PC-9 (cell line): ENCODE measurements around the gene COL23A1. TPM values are rescaled to one million over a fixed set of nuclear protein-coding genes. Genes with fewer than 3 reads are reported as not detected.

Experiments
- BruUV-seq: library from RNA; stranded (reverse); fragments of 400-500 nt; replicated peaks from 2 replicates; lab custom pipeline; 2021; lab: Mats Ljungman, UMichigan
- CTCF ChIA-PET: fragments of 300-600 bp; sonication (Branson Sonifier 250); formaldehyde crosslinking; loops from one replicate; lab custom pipeline; 2022; ENCODE audit warnings: antibody characterized with exemption; lab: Charles Lee
- POLR2A ChIA-PET: fragments of 300-600 bp; sonication (Branson Sonifier 250); formaldehyde crosslinking; loops from one replicate; lab custom pipeline; 2022; ENCODE audit warnings: antibody characterized with exemption; ENCODE audit not compliant: unreplicated experiment; lab: Charles Lee
- DNase-seq, 2 experiments: peaks; one replicate each; pipeline versions ENCODE4 v3.0.0 to v3.0.0-alpha.2; 2015 to 2022; ENCODE audit warnings: mixed read lengths in 1 of 2
- H2AFZ ChIP-seq: fragments of 200-600 bp; sonication (generic); 2 replicates; pipeline ENCODE4 v1.8.1; 2017; ENCODE audit warnings: antibody characterized with exemption
- H3F3A ChIP-seq: fragments of 200-600 bp; sonication (generic); 2 replicates; pipeline ENCODE4 v1.8.1; 2017; ENCODE audit warnings: antibody characterized with exemption, mild to moderate bottlenecking, low read depth; ENCODE audit not compliant: insufficient read depth
- H3K27ac ChIP-seq: fragments of 200-600 bp; sonication (generic); 2 replicates; pipeline ENCODE4 v1.6.1; 2016; ENCODE audit warnings: mixed run types
- H3K27me3 ChIP-seq: fragments of 200-600 bp; sonication (generic); 2 replicates; pipeline ENCODE4 v1.6.1; 2016; ENCODE audit warnings: low read depth, mixed run types; ENCODE audit not compliant: insufficient read depth
- H3K36me3 ChIP-seq: fragments of 200-600 bp; sonication (generic); 2 replicates; pipeline ENCODE4 v1.6.1; 2016; ENCODE audit warnings: low read depth, mixed run types
- H3K4me1 ChIP-seq: fragments of 200-600 bp; sonication (generic); replicated peaks from 2 replicates; pipeline ENCODE4 v1.6.1; 2016; ENCODE audit warnings: mixed run types; ENCODE audit not compliant: insufficient read depth
- H3K4me2 ChIP-seq: fragments of 200-600 bp; sonication (generic); 2 replicates; pipeline ENCODE4 v1.6.1; 2017; ENCODE audit warnings: mixed run types
- H3K4me3 ChIP-seq: fragments of 200-600 bp; sonication (generic); 2 replicates; pipeline ENCODE4 v1.6.1; 2016; ENCODE audit warnings: mixed run types
- H3K79me2 ChIP-seq: fragments of 200-600 bp; sonication (generic); 2 replicates; pipeline ENCODE4 v1.6.1; 2017; ENCODE audit warnings: low read depth, mixed run types
- H3K9me2 ChIP-seq: fragments of 200-600 bp; sonication (generic); 2 replicates; pipeline ENCODE4 v1.8.1; 2017; ENCODE audit warnings: mild to moderate bottlenecking; ENCODE audit not compliant: insufficient read depth
- H3K9me3 ChIP-seq: fragments of 200-600 bp; sonication (generic); 2 replicates; pipeline ENCODE4 v1.8.1; 2016; ENCODE audit warnings: low read depth; ENCODE audit not compliant: insufficient read depth
- H4K20me1 ChIP-seq: fragments of 200-600 bp; sonication (generic); 2 replicates; pipeline ENCODE4 v1.8.1; 2017; ENCODE audit not compliant: insufficient read depth
- EZH2 ChIP-seq: fragments of 200-600 bp; sonication (generic); IDR thresholded peaks from 2 replicates; pipeline ENCODE4 v1.8.0; 2017; ENCODE audit warnings: antibody characterized with exemption, low read depth
- intact Hi-C: fragments of 100-400 bp; cut with micrococcal nuclease; formaldehyde crosslinking; loops from one replicate; pipeline ENCODE4 v1.10.0; 2022; ENCODE audit not compliant: unreplicated experiment
- total RNA-seq: library from RNA; stranded (reverse); gene quantifications from 2 replicates; pipeline ENCODE4 v1.2.3, GENCODE V29; 2021
- TF ChIP-seq, protein P1 (sequence below): fragments of 200-600 bp; sonication (generic); conservative IDR thresholded peaks from 2 replicates; pipeline ENCODE4 v1.6.1; 2017; ENCODE audit warnings: mixed run types, antibody characterized with exemption, mild to moderate bottlenecking, moderate library complexity

The COL23A1 gene
- total RNA-seq, 1 experiment from 2014 or later: not detected

DNA sequence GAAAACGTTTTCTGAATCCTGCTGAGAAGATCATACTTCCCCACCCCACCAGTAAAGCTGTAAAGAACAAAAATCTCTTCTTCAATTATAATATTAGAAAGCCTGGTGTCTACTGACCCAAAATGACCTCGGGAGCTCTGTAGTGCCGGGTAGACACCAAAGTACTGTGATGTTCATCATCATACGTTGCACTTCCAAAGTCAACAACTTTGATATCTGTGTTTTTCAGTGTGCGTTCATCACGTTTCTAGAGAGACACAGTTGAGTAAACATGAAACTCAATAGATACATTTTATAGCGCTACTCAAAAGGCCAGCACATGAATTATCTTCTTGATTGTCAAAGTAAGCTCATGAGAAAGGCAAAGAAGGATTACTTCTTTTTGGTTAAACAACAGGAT, 22.1 kb upstream of the COL23A1 start:
- BruUV-seq: no TSS peak
- H3K27me3 ChIP-seq: no peaks in the 10 kb centered on the region
- H4K20me1 ChIP-seq: no peaks in the 10 kb centered on the region
- H3K9me2 ChIP-seq: no peaks in the 10 kb centered on the region
- H2AFZ ChIP-seq: no peak overlapping the region
- no peak overlapping the region for H3K27ac ChIP-seq
- no peak for DNase-seq
- TF ChIP-seq EZH2: no peak
- TF ChIP-seq, protein P1, sequence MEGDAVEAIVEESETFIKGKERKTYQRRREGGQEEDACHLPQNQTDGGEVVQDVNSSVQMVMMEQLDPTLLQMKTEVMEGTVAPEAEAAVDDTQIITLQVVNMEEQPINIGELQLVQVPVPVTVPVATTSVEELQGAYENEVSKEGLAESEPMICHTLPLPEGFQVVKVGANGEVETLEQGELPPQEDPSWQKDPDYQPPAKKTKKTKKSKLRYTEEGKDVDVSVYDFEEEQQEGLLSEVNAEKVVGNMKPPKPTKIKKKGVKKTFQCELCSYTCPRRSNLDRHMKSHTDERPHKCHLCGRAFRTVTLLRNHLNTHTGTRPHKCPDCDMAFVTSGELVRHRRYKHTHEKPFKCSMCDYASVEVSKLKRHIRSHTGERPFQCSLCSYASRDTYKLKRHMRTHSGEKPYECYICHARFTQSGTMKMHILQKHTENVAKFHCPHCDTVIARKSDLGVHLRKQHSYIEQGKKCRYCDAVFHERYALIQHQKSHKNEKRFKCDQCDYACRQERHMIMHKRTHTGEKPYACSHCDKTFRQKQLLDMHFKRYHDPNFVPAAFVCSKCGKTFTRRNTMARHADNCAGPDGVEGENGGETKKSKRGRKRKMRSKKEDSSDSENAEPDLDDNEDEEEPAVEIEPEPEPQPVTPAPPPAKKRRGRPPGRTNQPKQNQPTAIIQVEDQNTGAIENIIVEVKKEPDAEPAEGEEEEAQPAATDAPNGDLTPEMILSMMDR: no peak
- intact Hi-C loops: no loop called here
- no peaks in the 10 kb centered on the region for H3K4me1 ChIP-seq
- no peaks in the 10 kb centered on the region; the same call in 1 of the 2 replicates for H3K79me2 ChIP-seq
- no peak overlapping the region for H3K4me3 ChIP-seq
- ChIA-PET POLR2A (no interaction called here), CTCF (interaction anchor here (0.6 kb wide), 1 partner anchor 373 kb away, joined by 4 read pairs; no protein-coding TSS in a partner anchor)
- H3K36me3 ChIP-seq: peaks cover 39% of the 10 kb centered on the region
- H3F3A ChIP-seq: no peaks in the 10 kb centered on the region
- no peaks in the 10 kb centered on the region for H3K9me3 ChIP-seq
- no peak overlapping the region for H3K4me2 ChIP-seq

DNA sequence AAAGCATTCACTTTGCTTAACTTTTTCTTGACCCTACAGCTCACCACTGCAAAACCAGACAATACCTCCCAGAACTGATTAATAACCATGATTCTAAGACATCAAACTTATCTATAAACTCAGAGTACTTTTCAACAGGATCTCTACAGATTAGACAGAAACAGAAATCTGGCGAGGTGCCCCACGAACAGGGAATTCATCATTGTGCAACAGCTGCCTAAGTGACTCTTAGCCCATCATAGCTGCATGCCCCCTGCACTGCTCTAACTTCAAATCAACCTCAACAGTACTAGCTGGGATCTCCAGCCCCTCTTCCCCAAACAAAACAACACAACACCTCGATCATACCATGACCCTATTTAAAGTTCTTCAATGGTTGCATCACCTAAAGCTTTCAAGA, 16.1 kb upstream of the COL23A1 start:
- Histone ChIP-seq H4K20me1 (no peaks in the 10 kb centered on the region), H3K9me3 (no peaks in the 10 kb centered on the region), H3K79me2 (no peaks in the 10 kb centered on the region), H2AFZ (no peak overlapping the region), H3K27me3 (no peaks in the 10 kb centered on the region), H3K27ac (no peak overlapping the region), H3K4me2 (no peak overlapping the region), H3K9me2 (no peaks in the 10 kb centered on the region), H3F3A (peaks cover 6% of the 10 kb centered on the region; the same call in 1 of the 2 replicates), H3K36me3 (peaks cover 39% of the 10 kb centered on the region), H3K4me1 (no peaks in the 10 kb centered on the region), H3K4me3 (no peak overlapping the region)
- ChIA-PET POLR2A (no interaction called here), CTCF (interaction anchor here (0.6 kb wide), 1 partner anchor 129 kb away, joined by 4 read pairs; no protein-coding TSS in a partner anchor)
- no peak for DNase-seq
- no peak for TF ChIP-seq EZH2
- TF ChIP-seq, protein P1: no peak
- no TSS peak for BruUV-seq
- intact Hi-C loops: no loop called here

DNA sequence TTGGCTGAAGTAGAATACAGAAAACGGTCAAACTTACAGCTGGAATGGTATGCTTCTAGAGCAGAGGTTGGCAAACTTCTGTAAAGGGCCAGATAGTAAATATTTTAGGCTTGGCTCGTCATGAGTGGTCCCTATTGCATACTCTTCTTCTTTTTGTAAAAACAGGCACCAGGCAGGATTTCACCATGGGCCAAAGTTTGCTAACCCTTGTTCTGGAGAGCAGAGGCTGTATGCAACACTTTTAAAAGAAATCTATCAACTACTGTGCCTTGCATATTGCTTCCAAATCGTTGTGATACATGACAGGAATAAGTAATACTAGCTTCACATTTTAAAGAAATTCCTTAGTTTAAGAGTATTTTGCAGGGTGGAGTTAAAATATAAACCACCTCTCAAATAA, 15.6 kb upstream of the COL23A1 start:
- no peak overlapping the region for H3K4me3 ChIP-seq
- intact Hi-C loops: no loop called here

More for the DNA sequence above, 15.6 kb upstream of the COL23A1 start:
- Histone ChIP-seq H2AFZ (no peak overlapping the region), H3K79me2 (no peaks in the 10 kb centered on the region), H3K4me1 (no peaks in the 10 kb centered on the region), H3K4me2 (no peak overlapping the region), H4K20me1 (no peaks in the 10 kb centered on the region), H3K27me3 (no peaks in the 10 kb centered on the region), H3K9me3 (no peaks in the 10 kb centered on the region), H3K36me3 (peaks cover 37% of the 10 kb centered on the region), H3F3A (peaks cover 8% of the 10 kb centered on the region; the same call in 1 of the 2 replicates), H3K9me2 (no peaks in the 10 kb centered on the region), H3K27ac (no peak overlapping the region)
- CTCF ChIA-PET: interaction anchor here (0.6 kb wide), 1 partner anchor 130 kb away, joined by 4 read pairs; no protein-coding TSS in a partner anchor
- BruUV-seq: no TSS peak
- POLR2A ChIA-PET: no interaction called here
- no peak for TF ChIP-seq EZH2
- TF ChIP-seq, protein P1: no peak
- DNase-seq: no peak
